HG02970 (cell line): ENCODE results near the gene ENPP6.
A peak's percentile ranks its signal among the peaks of the same experiment; 100 is the strongest.

Source experiments
- ATAC-seq: cut with Tn5 transposase; IDR thresholded peaks from one replicate; pipeline ENCODE4 v1.9.1; 2021; ENCODE audit warnings: mild to moderate bottlenecking, moderate library complexity, moderate number of reproducible peaks; ENCODE audit not compliant: unreplicated experiment, low FRiP score

ENPP6 gene

GRCh38 chr4:184192933-184193332 lies 24.7 kb downstream of the ENPP6 start:
- no peak for ATAC-seq

GRCh38 chr4:184191267-184191666 lies 26.4 kb downstream of the ENPP6 start:
- ATAC-seq, result no peak

DNA sequence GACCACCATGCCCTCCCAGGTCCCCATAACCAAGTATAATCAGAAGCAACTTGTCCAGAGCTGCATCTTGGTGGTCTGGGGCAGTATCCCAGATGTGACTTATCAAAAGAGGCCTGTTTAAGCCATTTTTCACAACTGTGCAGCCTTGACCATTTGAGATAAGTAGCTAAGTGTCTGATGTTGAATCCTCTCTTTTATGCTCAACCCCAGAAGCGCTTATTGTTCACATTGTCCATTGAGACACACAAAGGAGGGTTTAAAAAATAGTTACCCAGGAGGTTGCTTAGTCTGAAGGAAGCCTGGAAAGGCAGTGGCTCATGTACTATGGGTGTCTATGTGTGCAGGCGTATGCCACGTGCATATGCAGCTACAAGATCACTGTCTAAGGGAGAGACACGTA lies 27.0 kb downstream of the ENPP6 start:
- no peak for ATAC-seq

DNA sequence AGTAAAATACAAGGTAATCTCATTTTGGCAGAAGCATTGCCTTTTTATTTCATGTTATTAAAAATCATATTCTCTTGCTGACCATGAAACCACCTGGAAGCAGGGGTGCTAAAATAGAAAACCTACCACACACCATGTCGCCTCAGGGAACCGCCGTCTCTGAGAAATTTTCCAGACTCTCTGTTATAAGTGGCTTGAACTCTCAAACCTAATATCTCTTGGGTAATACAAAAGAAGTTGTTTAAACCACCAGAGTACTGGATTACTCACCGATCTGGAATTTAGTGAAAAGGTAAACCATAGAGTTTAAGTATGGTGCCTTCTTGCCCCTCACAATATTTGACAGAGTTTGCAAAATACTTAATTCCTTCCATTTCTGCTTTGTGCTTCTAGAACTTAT lies 27.7 kb downstream of the ENPP6 start:
- no peak for ATAC-seq

- ATAC-seq, result no peak
Observed at GRCh38 chr4:184188443-184189400, 29.0 kb downstream of the ENPP6 start.

GRCh38 chr4:184177271-184177670 lies 40.4 kb downstream of the ENPP6 start:
- ATAC-seq, result no peak

DNA sequence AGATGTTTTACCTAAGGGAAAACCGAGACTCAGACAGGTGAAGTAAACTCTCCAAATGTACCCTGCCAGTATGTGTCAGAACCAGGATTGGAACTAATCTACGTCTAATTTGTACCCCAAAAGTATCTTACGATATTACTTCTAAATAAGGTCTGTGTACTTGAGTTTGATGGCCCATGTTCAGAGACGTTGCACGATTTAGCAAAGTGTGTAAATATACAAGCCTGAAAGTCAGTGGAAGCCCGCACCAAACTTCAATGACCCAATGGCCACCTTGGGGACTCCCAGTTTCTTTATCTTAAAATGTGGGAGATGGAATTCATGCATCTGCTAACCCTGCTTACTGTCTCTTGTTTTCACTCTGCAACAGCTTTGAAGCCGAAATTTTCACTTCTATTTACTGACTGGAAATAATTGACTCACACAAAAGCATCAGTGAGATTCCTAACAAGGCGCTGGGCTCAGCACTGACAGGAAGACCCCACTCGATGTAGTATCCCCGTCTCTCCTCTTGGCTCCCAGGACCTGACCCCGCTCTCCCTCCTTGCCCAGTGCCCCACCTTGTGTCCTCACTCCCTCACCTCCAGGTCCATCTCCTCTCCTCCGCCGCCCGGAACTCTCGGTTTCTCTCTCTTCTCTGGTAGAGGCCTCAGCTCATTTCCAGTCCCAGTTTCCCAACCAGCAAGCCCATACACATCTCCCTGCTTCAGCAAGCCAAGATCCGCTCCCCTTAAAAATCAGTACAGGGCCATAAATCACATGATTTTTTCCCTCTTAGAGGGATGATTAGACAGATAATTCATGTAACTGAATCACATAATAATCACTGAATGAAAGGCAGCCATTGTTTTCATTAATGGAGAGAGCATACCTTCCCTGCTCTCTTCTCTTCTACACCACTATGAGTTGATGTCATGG lies 42.8 kb downstream of the ENPP6 start:
- no peak for ATAC-seq

GRCh38 chr4:184171011-184171410 lies 46.7 kb downstream of the ENPP6 start:
- no peak for ATAC-seq

DNA sequence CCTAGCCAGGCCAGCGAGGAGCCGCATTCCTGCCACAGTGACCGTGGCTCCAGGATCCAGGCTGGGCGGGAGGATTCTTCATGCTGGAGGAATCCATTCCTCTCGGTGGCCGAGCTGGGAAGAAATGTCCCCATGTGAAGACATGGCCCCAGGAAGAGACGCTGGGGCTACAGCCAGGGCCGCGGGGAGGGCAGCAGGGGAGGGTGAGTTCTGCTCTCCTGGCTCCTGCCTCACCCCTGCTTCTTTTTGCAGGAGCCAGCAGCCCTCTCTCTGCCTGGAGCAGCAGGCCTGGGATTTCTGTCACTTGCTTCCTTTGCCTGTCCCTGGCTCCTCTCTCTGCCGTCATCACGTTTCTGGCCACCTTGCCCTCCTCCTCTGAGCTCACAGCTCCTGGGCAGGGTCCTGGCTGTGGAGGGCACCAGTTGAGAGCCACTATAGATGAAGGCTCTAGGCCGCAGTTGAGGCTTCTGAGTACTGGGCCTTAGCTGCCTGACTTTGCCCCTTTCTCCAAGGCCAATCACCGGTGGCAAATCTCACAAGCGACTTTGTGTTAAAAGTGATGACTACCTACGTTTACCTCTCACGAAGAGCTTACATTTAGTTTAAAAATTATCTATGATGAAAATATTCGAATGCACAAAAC lies 48.3 kb downstream of the ENPP6 start:
- no peak for ATAC-seq

GRCh38 chr4:184168406-184169019 lies 49.2 kb downstream of the ENPP6 start:
- peak; percentile 76 for ATAC-seq

DNA sequence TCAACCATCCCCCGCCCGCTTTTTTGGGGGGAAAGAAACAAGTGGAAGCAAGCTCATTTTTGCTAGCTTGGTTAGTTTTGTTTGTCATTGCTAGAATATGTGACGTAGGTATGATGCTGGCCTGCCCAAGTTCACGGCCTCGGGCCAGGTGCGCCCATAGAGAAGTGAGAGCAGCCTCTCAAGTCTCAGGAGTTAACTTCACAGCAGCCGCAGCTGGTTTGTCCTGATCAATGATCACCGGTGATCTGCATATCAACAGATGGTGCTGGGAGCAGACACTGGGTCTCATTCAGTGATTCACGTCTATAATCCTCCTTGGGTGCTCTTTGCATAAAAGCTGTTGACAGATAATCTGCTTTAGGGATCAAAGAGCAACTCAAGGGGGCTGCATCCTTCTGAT lies 50.1 kb downstream of the ENPP6 start:
- ATAC-seq, result no peak

DNA sequence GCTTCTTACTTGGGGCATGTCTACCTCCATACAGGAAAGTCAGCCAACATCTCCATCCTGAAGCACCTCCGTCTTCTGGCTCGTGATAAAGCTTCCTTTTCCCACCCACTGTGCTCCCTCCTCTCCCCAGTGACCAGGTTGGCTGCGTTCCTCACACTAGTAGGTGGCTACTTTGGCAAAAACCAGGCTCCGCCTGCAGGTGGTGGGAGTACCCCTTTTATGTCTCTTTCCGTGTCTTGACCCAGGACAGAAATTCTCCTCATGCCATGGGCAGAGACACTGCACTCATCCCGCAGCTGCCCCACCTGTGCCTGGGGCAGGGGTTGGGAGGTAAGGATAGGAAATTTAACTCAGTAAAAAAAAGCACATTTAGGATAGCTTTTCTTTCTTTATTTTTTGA lies 50.9 kb downstream of the ENPP6 start:
- ATAC-seq, result no peak

- no peak for ATAC-seq
Observed at GRCh38 chr4:184165291-184165690, 52.4 kb downstream of the ENPP6 start.

- ATAC-seq, result no peak
Observed at GRCh38 chr4:184163813-184164212, 53.9 kb downstream of the ENPP6 start.

DNA sequence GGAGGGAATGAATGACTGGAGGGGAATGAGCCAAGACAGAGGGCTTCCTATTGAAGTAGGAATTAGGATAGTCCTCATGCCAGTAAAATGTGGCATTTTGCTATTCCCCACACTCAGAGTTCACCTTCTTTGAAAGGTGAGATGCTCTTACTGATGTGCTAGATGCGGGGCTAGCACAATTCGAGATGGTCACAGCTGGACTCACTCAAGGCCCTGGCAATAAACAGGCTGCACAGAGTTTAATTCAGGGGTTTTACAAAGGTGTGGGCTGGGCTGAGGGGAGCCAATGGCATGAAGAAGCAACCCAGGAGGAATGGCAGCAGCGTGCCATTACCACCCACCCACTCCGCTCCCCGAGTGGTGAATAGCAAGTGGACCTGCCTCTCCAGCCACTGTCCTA lies 55.1 kb downstream of the ENPP6 start:
- no peak for ATAC-seq

- ATAC-seq, result no peak
Observed at GRCh38 chr4:184157322-184157721, 60.4 kb downstream of the ENPP6 start.

GRCh38 chr4:184156163-184156920 lies 61.3 kb downstream of the ENPP6 start:
- no peak for ATAC-seq

GRCh38 chr4:184154199-184154598 lies 63.5 kb downstream of the ENPP6 start:
- no peak for ATAC-seq

DNA sequence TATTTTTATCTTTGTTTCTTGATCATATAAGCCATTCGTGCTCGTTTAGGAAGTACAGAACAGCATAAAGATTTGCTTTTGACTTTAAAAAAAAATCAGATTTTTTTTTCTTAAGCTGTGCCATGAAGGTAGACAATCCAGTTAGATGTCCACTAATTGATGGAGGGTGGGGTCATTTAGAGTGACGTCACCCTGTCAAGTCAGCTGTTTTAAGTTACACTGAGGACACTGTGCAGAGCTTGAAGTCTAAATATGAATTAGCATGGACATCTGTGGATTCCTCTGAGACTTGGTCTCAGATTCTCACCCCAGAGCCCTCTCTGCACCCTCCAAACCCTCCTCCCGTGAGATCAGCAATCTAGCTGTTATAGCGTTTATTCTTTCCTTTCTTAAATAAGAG lies 63.9 kb downstream of the ENPP6 start:
- ATAC-seq, result no peak
